NOMO-1 treated with DMSO at 0.1 percent for 48 hours (cell line): ENCODE measurements around the gene ARIH1.
"Not testable (repeated sequence)": the region's sequence is repeated elsewhere in the genome, so short reads cannot be mapped to it uniquely, and the experiment has no call there.

ENCODE experiments used
- DNase-seq: peaks from one replicate; lab custom pipeline; 2025; ENCODE audit not compliant: unreplicated experiment; lab: John Stamatoyannopoulos, UW

The ARIH1 gene

DNA sequence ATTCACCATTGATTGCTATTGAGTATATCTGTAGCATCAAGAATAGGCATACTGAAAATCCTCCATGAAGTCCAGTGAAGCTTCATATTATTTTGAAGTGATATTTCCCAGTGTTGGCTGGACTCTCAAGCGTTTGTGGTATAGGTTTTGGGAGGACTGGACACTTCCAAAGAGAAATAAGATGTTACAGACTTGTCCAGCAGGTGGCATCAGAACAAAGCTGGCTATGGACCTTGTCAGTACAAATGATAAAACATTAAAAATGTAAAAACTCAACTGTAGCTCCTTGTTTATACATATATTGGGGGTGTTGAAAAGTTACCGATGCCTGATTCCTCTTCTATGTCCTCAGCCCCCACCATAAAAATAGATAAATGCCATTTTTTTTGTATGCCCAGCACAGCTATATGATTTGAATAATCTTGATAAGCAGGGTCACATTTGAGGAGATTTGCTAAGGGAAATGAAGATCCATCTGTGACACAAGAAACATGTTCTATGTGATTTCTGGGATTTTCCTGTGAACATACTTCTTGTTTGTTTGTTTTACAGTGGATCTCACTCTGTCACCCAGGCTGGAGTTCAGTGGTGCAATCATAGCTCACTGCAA, 125.8 kb downstream of the ARIH1 start:
- peak; percentile 3 for DNase-seq

DNA sequence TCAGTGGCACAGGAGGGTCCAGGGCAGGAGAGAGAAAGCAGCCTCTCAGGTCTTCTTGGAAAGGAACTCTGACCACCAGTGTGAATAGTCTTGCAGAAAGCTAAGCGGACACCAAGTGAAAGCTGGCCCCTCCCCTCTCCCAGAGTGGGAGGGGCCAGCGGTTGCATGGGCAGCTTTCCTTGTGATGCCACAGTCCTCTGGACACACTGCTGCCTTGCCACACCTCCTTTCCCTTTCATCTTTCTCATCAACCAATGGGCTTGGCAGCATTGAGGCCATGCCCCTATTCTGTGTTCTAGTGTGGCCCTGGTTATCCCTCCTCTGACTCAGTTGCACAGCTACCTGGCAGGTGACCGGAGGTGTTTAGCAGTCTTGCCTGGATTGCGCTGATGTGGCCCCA, 130.7 kb downstream of the ARIH1 start:
- DNase-seq: no peak

DNA sequence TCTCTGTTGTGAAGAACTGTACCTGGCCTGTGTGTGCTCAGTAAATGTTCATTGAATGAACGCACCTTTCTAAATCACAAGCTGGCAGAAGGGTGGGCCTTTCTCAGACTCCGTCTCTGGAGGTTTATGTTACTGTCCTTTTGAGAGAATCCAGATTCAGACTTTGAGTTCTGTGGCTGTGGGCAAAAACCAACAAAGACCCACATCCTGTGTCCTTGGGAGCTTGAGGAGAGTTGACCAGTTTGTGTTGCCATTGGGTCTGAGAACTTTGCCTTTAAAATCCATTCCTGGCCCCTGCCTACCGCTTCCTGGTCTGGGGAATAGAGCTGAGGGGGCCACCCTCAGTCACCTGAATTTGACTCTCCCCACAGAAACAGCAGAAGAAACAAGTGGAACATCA, 134.0 kb downstream of the ARIH1 start:
- not testable (repeated sequence) for DNase-seq

DNA sequence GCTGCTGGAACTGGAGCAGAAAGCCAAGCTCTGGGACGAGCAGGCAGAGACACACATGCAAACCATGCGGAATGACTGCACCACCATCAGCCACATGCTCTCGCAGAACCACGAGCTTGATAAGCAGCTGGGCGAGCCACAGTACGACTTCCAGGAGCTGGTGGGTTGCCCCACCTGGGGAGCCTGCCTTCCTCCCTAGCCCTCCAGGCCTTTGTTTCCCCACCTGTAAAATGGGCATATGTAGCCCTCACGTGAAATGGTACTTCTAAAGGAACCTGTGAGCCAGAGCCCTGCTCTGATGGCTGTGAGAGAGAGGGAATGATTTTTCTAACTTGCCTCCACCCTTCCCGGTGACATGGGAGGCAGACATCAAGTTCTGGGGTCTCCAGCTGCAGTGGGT, 135.7 kb downstream of the ARIH1 start:
- DNase-seq: no peak

DNA sequence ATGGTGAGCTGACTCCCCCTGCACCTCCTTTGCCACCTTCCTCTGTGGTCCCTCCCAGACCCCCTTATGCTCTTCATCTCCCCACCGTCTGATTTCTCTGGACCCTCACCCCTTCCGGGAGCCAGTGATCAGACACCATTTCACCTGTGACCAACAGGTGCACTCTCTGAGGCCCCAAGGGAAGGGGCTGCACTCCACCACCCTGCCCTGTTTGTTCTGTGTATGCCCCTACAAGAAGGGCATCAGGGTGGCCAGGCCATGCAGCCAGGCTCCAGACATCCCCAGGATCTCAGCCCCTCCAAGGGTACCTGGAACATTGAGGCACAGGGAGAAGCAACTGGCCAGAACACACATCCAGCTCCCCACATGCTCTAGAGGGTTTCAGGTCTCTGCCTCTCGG, 138.2 kb downstream of the ARIH1 start:
- not testable (repeated sequence) for DNase-seq

DNA sequence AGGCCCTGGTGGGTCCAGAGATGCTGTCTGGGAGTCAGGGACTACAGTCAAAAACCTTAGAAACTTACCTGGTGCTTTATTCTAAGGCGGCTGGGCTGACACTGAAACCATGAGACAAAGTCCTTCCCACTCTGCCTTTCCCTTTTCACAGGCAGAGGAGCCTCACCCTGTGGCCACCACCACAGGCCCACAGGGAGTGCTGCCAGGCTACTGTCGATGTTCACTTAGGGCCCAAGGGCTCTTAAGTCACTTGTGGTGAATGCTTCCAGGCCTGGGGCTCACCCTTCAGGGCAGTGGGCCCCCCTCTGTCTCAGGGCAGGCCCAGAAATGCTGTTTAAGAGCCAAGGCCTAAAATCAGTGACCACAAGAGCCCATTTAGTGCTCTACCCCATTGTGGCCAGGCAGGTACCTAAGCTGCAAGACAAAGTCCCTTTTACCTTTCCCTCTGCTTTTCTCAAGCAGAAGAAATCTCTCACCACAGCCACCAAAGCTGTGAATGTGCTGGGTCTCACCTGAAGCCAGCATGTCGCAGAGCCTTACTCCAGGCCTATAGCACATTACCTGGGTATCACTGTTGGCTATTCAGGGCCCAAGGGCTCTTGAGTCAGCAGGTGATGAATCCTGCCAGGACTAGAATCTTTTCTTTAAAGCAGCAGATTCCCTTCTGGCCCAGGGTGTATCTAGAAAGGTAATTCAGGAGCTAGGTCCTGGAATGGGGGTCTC, 140.8 kb downstream of the ARIH1 start:
- no peak for DNase-seq

DNA sequence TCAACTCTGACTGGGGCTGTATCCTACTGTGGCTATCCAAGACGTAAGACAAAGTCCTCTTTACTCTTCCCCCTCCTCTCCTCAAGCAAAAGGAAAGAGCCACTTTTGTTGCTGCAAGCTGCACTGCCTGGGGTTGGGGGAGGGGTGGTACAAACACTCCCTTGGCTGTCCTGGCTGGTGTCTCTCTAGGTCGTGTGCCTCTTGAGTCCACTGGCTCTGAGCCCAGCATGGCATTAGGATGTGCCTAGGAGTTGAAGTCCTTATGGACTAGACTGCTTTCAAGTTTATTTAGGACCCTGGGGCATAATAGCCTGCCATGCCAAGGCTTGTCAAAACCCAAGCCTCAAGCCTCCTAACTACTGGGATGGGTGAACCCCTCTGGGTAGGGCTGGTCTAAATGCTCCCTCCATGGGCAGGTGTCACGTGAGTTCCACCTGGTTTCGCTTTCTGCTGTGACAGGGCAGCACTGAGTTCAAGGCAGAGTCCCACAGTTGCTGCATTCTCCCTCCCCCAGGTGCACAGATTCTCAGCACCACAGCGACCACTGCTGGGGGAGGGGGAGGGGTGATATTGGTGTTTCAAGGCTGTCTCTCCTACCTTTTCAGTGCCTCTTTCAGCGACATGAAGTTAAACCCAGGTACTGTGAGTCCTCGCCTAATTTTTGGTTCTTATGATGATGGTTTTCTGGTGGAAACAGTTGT, 141.6 kb downstream of the ARIH1 start:
- not testable (repeated sequence) for DNase-seq

DNA sequence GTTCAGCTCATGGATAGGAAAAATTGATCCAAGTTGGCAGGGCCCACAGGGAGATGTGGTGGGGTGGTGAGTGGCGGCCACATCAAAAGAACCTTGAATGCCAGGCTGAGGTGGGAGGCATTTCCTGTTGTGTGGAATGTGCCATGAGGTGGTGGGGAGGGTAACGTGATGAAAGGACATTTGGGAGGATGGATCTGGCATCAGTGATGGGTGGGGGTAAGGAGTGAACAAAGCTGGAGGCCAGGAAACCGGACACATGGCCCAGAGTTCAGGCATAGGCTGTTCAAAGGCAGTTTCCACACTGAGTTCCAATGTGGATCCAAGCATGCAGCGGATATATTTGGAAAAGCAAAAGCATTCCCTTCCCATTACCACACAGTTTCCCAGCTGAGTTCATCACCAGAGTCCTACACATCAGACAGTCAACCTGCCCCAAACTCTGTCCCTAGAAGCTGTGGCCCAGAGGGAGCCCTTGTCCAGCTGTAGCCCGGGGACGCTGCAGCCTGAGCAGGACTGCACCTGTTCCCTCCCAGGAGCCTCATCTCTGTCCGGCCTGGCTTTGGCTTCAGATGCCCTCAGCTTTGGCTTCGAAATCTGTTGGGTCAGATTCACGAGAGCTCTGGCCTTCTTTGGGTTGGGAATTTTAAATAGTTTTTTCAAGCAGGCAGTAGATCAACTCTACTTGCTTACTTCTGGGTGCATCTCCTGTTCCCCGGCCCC, 142.5 kb downstream of the ARIH1 start:
- no peak for DNase-seq

DNA sequence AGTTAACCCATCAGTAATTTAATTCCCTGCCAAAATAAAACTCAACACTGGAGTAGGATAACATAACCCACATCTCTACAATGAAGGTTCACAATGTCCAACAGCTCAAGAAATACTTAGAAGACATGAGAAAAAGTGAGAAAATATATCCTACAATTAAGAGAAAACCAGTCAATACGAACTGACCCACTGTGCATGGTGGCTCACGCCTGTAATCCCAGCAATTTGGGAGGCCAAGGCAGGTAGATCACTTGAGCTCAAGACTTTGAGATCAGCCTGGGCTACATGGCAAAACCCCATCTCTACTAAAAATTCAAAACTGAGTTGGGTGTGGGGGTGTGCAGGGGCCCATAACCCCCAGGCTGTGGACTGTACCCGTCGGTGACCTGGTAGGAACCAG, 149.7 kb downstream of the ARIH1 start:
- DNase-seq: not testable (repeated sequence)

DNA sequence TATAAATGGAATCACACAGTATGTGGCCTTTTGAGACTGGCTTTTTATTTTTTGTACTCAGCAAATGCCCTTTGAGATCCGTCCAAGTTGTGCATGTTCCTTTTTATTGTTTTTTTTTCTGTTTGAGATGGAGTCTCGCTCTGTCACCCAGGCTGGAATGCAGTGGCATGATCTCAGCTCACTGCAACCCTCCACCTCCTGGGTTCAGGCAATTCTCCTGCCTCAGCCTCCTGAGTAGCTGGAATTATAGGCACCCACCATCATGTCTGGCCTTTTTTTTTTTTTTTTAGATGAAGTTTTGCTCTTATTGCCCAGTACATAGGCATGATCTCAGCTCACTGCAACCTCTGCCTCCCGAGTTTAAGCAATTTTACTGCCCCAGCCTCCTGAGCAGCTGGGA, 152.0 kb downstream of the ARIH1 start:
- DNase-seq: not testable (repeated sequence)

DNA sequence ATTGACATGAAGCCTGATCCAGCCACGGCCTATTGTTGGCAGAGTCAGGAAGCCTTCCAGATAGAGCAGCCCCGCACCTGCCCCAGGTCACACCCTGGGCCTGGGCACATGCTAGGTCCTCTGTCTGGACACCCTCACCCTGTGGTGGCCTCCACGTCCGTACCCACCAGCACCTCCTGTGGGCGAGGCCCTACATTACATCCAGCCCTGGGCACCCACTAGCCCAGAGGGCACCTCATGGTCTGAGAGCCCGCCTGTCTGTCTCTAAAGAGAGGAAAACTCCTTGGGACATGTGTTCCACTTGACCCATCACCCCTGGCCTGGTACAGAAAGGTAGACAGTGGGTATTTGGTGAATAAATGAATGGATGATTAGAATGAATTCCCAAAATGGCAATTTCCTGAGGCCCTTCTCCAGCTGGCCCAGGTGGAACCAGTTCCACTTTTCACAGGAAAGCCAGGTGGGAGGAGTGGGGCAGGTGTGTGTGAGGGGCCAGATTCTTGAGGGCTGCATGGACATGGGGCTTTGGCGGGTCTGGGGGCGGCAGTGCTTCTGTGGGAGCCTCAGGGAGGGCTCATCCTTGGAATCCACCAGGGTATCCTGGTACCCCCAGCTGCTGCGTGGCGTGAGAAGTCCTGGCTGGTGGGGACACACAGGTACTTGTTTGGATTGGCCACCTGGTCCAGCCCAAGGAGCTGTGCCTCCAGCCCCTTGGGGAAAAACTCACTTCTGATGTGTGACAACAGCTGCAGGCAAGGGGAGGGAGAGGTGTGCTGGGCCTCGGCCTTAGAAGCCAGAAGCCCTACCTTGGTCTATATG, 154.3 kb downstream of the ARIH1 start:
- not testable (repeated sequence) for DNase-seq

DNA sequence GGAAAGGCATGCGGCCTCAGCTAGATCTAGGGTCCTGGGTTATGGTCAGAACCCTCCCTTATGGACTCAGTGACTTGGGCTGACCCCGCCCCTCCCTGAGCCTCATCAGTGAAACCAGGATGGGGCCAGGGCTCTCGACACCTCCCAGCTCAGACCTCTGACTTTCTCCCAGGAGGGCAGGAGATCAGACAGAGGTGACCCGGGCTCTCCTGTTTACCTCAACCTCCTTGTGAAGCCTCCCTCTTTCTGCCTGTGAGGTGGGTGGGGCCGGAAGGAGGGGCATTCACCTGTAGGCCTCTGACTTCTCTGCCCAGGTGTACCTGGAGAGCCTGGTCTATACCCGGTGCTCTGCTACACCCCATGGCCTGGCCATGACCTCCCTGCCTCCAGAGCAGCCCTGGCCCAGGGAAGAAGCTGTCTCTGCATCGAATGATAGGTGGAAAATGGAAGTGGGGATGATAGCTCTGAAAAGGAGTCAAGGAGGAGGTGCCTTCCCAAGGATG, 155.0 kb downstream of the ARIH1 start:
- not testable (repeated sequence) for DNase-seq

DNA sequence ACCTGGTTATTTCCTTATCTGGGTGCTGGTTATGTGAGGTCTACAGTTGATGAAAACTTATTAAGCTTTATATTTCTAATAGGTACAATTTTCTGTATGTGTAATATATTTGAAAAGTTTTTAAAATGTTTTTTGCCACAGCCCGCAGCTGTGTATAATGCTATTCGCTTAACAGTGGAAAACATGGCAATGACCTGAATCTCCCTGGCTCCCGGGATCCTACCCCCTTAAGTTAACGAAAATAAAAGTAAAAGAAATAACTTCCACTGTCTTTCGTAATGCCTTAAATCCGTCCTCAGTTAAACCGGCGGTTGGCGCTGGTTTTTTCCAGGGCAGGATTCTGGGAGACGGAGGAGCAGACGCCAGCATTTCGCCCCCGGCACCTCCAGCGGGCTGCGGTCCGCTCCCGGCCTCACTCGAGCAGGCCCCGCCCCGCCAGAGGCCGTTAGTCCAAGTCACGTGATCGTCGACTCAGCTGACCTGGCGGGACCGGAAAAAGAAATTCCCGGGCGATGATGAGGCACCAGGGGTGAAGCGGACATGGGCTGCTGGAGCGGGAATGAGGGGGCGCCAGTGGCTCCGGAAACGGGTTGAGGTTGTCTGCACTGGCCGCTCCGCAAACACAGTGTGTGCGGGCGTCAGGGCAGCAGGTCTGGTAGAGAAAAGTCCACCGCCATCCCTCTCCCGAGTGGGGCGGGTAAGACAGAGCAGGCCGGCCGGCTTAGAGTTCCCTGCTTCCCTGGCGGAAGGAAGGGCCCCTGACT, 162.6 kb downstream of the ARIH1 start:
- DNase-seq: not testable (repeated sequence)

DNA sequence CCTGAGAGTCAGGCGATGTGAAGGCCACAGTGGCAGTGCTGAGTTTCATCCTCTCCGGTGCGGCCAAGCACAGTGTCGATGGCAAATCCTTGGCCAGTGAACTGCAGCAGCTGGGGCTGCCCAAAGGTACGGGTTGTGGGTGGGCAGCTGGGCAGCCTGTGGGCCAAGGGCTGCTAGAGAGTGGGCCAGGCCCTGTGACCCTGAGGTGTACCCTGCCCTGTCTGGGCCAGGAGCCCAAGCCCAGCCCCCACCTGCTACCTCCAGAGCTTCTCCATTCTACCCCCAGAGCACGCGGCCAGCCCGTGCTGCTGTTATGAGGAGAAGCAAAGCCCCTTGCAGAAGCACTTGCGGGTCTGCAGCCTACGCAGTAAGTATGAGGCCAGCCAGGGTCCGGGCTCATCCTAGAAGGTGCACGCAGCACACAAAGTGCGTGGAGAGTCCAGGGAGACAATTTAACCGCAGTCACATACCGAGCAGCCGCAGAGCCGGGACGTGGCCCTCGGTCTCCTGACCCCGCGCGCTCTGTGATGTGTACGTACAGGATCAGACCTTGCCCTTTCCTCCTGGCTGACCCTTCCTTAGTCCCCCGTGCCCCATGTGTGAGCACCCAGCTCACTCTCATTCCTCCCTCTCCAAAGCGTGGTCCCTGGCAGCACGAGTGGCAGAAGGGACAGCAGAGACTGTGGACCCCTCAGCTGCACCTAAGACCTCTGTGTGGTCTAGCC, 165.8 kb downstream of the ARIH1 start:
- DNase-seq: not testable (repeated sequence)

DNA sequence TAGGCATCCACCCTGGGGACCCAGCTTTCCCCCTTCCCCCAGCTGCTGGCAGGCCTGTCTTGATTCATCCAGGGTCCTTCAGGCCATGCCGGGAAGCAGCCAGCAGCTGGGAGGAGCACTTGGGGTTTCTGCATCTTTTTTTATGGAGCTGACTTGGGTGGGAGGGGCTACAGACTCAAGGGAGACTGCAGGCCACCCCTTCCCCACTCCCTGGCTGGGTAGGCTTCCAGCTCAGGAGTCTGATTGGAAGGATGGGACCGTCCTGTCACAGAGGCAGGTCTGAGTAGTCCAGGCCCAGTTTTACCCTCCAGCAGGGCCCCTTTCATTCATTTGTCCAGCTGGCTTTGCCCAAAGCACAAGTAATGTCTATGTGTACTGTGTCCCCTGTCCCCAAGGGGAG, 168.1 kb downstream of the ARIH1 start:
- not testable (repeated sequence) for DNase-seq

DNA sequence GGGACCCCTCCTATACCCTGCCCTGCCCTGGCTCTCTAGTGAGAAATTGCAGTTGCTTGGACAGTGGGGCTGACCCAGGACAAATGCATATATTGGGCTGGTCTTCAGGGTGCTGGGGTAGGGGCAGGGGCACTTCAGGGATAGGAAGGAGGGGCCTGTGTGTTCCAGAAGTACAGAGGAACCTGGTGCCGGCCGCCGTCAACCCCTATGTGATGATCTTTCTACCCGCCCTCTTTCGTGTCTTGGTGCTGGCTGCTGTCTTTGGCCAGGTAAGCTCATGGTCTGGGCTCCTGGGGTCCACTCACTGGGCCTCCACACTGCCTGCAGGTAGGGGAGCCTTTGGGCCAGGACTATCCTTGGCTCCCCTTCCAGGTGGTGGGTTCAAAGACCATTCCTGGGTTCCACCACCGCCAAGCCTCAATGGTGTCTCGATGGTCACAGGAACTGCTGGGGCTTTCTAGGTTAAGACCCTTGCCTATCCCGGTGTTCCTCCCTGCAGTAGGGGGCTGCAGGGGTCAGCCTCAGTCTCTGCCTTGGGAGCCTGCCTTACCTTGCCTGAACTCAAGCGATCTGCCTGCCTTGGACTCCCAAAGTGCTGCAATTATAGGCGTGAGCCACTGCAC, 174.6 kb downstream of the ARIH1 start:
- DNase-seq: not testable (repeated sequence)
